T-cell (primary cell): ENCODE data around the gene CDK4. TPM values are rescaled to one million over a fixed set of nuclear protein-coding genes. Genes with fewer than 3 reads are reported as not detected.

Source experiments
- ATAC-seq, 4 experiments: fragments of 200-7000 bp in 3 of 4; fragments of 150-1000 bp in 1 of 4; cut with Tn5 transposase; replicated peaks in 1 of 4; 1 replicate in 3 of 4; 2 replicates in 1 of 4; pipeline ENCODE4 v1.10.0; 2021; ENCODE audit warnings: moderate library complexity in 3 of 4, mild to moderate bottlenecking in 2 of 4, moderate number of reproducible peaks in 1 of 4
- CTCF ChIA-PET, 2 donors: fragments of 300-600 bp; sonication (Branson Sonifier 250); formaldehyde crosslinking; loops; one replicate each; lab custom pipeline; 2022; ENCODE audit warnings: antibody characterized with exemption in 2 of 2; lab: Charles Lee
- POLR2A ChIA-PET, 2 donors: fragments of 300-600 bp; sonication (Branson Sonifier 250); formaldehyde crosslinking; loops; one replicate each; lab custom pipeline; 2022; ENCODE audit warnings: antibody characterized with exemption in 2 of 2; lab: Charles Lee
- DNase-seq, 35 experiments: peaks; one replicate each; pipeline versions ENCODE4 v3.0.0 to v3.0.0-alpha.2; 2013 to 2023
- H3K27ac ChIP-seq: one replicate; pipeline ENCODE4 v1.5.1; 2013; ENCODE audit warnings: low read length
- H3K27me3 ChIP-seq, 2 experiments: replicated peaks in 1 of 2; 1 replicate in 1 of 2; 2 replicates in 1 of 2; pipeline versions ENCODE4 v1.6.1 to v1.7.0; 2013; ENCODE audit warnings: low read length in 1 of 2, mixed read lengths in 1 of 2; ENCODE audit not compliant: control insufficient read depth in 2 of 2, insufficient read depth in 2 of 2; ENCODE audit errors: extremely low read depth in 1 of 2
- H3K36me3 ChIP-seq, 2 donors: 1 replicate in 1 of 2; 2 replicates in 1 of 2; pipeline versions ENCODE4 v1.6.1 to v1.7.0; 2013; ENCODE audit warnings: low read length in 1 of 2; ENCODE audit not compliant: control insufficient read depth in 2 of 2, insufficient read depth in 1 of 2; ENCODE audit errors: extremely low read depth in 1 of 2
- H3K4me1 ChIP-seq, 2 experiments: 1 replicate in 1 of 2; 2 replicates in 1 of 2; pipeline versions ENCODE4 v1.6.1 to v1.7.0; 2013; ENCODE audit warnings: low read length in 2 of 2, mixed read lengths in 1 of 2; ENCODE audit not compliant: insufficient read depth in 2 of 2, control insufficient read depth in 1 of 2; ENCODE audit errors: extremely low read depth in 1 of 2
- H3K4me3 ChIP-seq, 2 donors: 1 replicate in 1 of 2; 2 replicates in 1 of 2; pipeline versions ENCODE4 v1.5.1 to v1.7.0; 2013; ENCODE audit warnings: mild to moderate bottlenecking in 2 of 2, low read length in 1 of 2, moderate library complexity in 1 of 2; ENCODE audit not compliant: control insufficient read depth in 1 of 2; ENCODE audit errors: extremely low read depth in 1 of 2
- H3K9me3 ChIP-seq: 2 replicates; pipeline ENCODE4 v1.7.0; 2013
- H3K27ac Mint-ChIP-seq, 2 donors: one replicate each; pipeline ENCODE4 v1.8.0; 2020 to 2021; ENCODE audit warnings: mild to moderate bottlenecking in 2 of 2, mixed read lengths in 2 of 2
- H3K27me3 Mint-ChIP-seq, 2 donors: one replicate each; pipeline ENCODE4 v1.8.0; 2021 to 2022; ENCODE audit warnings: mixed read lengths in 2 of 2
- H3K36me3 Mint-ChIP-seq: one replicate; pipeline ENCODE4 v1.8.0; 2021; ENCODE audit warnings: mixed read lengths
- H3K4me1 Mint-ChIP-seq, 3 donors: one replicate each; pipeline ENCODE4 v1.8.0; 2020 to 2022; ENCODE audit warnings: mixed read lengths in 3 of 3, mild to moderate bottlenecking in 1 of 3
- H3K4me3 Mint-ChIP-seq, 3 donors: one replicate each; pipeline ENCODE4 v1.8.0; 2020 to 2022; ENCODE audit warnings: mild to moderate bottlenecking in 3 of 3, mixed read lengths in 3 of 3, moderate library complexity in 3 of 3
- H3K9me3 Mint-ChIP-seq, 3 donors: one replicate each; pipeline ENCODE4 v1.8.0; 2020 to 2022; ENCODE audit warnings: mixed read lengths in 3 of 3
- WGBS: methylation state at CpG from one replicate; pipeline ENCODE4 v1.1.5; 2013; ENCODE audit warnings: missing lambda C conversion rate; ENCODE audit not compliant: insufficient coverage; 5-methylcytosine and 5-hydroxymethylcytosine counted together
- total RNA-seq, 35 experiments: library from RNA in 6 of 35; stranded (reverse) in 6 of 35; fragments of 120-200 nt in 1 of 35; gene quantifications; one replicate each; pipeline versions ENCODE4 v1.2.1 to v1.2.4 and lab custom pipeline; 2013 to 2026

Gene CDK4
- total RNA-seq, 5 donors from 2014 or later (not counting 1 experiment from before 2014, with no cell fraction given): 24.1 to 53.9 (median 46.2) TPM

GRCh38 chr12:57766464-57767304, 14.6 kb upstream of the CDK4 start, which contains the start of gene CYP27B1:
CYP27B1 (minus strand) TSS chr12:57767078; CDS start chr12:57767041, 37 bp downstream.
- no peaks in the 10 kb centered on the region for H3K9me3 Mint-ChIP-seq
- POLR2A ChIA-PET: interaction anchor here in 1 of 2 donors (1.3 kb wide), 1 partner anchor 10 kb away, joined by 4 read pairs; no protein-coding TSS in a partner anchor
- H3K4me3 Mint-ChIP-seq: peak within 1 kb of the TSS; percentile 79 to 86 (median 84)
- H3K27me3 Mint-ChIP-seq: peaks cover 16 to 36% of the 10 kb centered on the region in 2 donors
- CTCF ChIA-PET: interaction anchor here (0.6 to 2.3 kb wide), 4 partner anchors 10 to 132 kb away, joined by 3 to 7 read pairs (median 3); partner anchors contain the start of gene TSFM (in 1 of the 2)
- peaks cover 28 to 39% (median 32%) of the 10 kb centered on the region in 3 donors for H3K4me1 Mint-ChIP-seq
- Histone ChIP-seq H3K4me3 (peak within 1 kb of the TSS; percentile 65 to 68), H3K27ac (no peak within 1 kb of the TSS), H3K27me3 (peaks cover 19 to 35% of the 10 kb centered on the region in 2 experiments), H3K9me3 (no peaks in the 10 kb centered on the region), H3K4me1 (peaks cover 17 to 37% of the 10 kb centered on the region in 2 experiments), H3K36me3 (peaks cover 3 to 6% of the 10 kb centered on the region in 2 donors)
- H3K36me3 Mint-ChIP-seq: peaks cover 7% of the 10 kb centered on the region
- peak in 2 of 35 experiments; percentile 14 to 25 for DNase-seq
- H3K27ac Mint-ChIP-seq: no peak within 1 kb of the TSS
- 3% methylated on average over 27 of the region's 38 CpGs for WGBS
- peak in 1 of 4 experiments; percentile 12 for ATAC-seq

GRCh38 chr12:57765698-57766463, 13.8 kb upstream of the CDK4 start:
- Histone ChIP-seq H3K4me1 (peaks cover 9 to 30% of the 10 kb centered on the region in 2 experiments), H3K27me3 (peaks cover 19 to 35% of the 10 kb centered on the region in 2 experiments), H3K9me3 (no peaks in the 10 kb centered on the region), H3K27ac (no peak overlapping the region), H3K4me3 (peak overlapping the region; percentile 65 to 68), H3K36me3 (peaks cover 5 to 6% of the 10 kb centered on the region in 2 donors)
- Mint-ChIP-seq H3K4me3 (peak overlapping the region; percentile 79 to 86 (median 84)), H3K27ac (no peak overlapping the region), H3K36me3 (peaks cover 7% of the 10 kb centered on the region), H3K4me1 (peaks cover 23 to 36% (median 25%) of the 10 kb centered on the region in 3 donors), H3K27me3 (peaks cover 16 to 36% of the 10 kb centered on the region in 2 donors), H3K9me3 (no peaks in the 10 kb centered on the region)
- ChIA-PET CTCF (interaction anchor here (0.9 to 2.3 kb wide), 2 partner anchors 9 to 17 kb away, joined by 3 to 7 read pairs; partner anchors contain the start of gene TSFM (in 1 of the 2)), POLR2A (no interaction called here)
- 3% methylated on average over 25 of the region's 40 CpGs for WGBS
- DNase-seq (no peak), ATAC-seq (peak; percentile 8 to 28 (median 14))

- CTCF ChIA-PET: interaction anchor here (0.5 to 1.2 kb wide), 4 partner anchors 10 to 167 kb away, joined by 5 to 9 read pairs (median 8); partner anchors contain the start of gene MARCHF9 (in 1 of the 2)
- Histone ChIP-seq H3K27me3 (peaks cover 19 to 35% of the 10 kb centered on the region in 2 experiments), H3K9me3 (no peaks in the 10 kb centered on the region), H3K36me3 (peaks cover 3 to 6% of the 10 kb centered on the region in 2 donors), H3K4me3 (peak overlapping the region; percentile 65 to 68), H3K4me1 (peaks cover 9 to 29% of the 10 kb centered on the region in 2 experiments), H3K27ac (no peak overlapping the region)
- peak; percentile 80 to 83 (median 82) for ATAC-seq
- no peaks in the 10 kb centered on the region for H3K9me3 Mint-ChIP-seq
- peak overlapping the region in 1 of 2 donors; percentile 15 for H3K27ac Mint-ChIP-seq
- 3% methylated on average over 50 of the region's 60 CpGs for WGBS
- peak in 16 of 35 experiments; percentile 33 to 69 (median 47) for DNase-seq
- peaks cover 7% of the 10 kb centered on the region for H3K36me3 Mint-ChIP-seq
- POLR2A ChIA-PET: no interaction called here
- H3K27me3 Mint-ChIP-seq: peaks cover 16 to 36% of the 10 kb centered on the region in 2 donors
- peak overlapping the region; percentile 79 to 86 (median 84) for H3K4me3 Mint-ChIP-seq
- H3K4me1 Mint-ChIP-seq: peaks cover 23 to 35% (median 25%) of the 10 kb centered on the region in 3 donors
These were observed 13.0 kb upstream of the CDK4 start for GRCh38 chr12:57765003-57765697.

- CTCF ChIA-PET: interaction anchor here (0.5 to 1.2 kb wide), 4 partner anchors 9 to 167 kb away, joined by 5 to 9 read pairs (median 8); partner anchors contain the start of gene MARCHF9 (in 1 of the 2)
These were observed 12.5 kb upstream of the CDK4 start for GRCh38 chr12:57764662-57765002.

GRCh38 chr12:57763881-57764661, 12.0 kb upstream of the CDK4 start:
- Mint-ChIP-seq H3K27ac (peak overlapping the region in 1 of 2 donors; percentile 19), H3K27me3 (peaks cover 16 to 36% of the 10 kb centered on the region in 2 donors), H3K4me1 (peaks cover 33 to 45% (median 36%) of the 10 kb centered on the region in 3 donors), H3K4me3 (peak overlapping the region; percentile 79 to 86 (median 84)), H3K36me3 (peaks cover 11% of the 10 kb centered on the region), H3K9me3 (no peaks in the 10 kb centered on the region)
- ATAC-seq (no peak), DNase-seq (no peak)
- H3K36me3 ChIP-seq: peaks cover 1 to 5% of the 10 kb centered on the region in 2 donors
- POLR2A ChIA-PET: no interaction called here
- no peak overlapping the region for H3K27ac ChIP-seq
- H3K4me3 ChIP-seq: peak overlapping the region in 1 of 2 donors; percentile 65
- H3K4me1 ChIP-seq: peaks cover 9 to 33% of the 10 kb centered on the region in 2 experiments
- no peaks in the 10 kb centered on the region for H3K9me3 ChIP-seq
- CTCF ChIA-PET: interaction anchor here (0.5 to 1.6 kb wide), 4 partner anchors 8 to 47 kb away, joined by 3 to 9 read pairs (median 6); partner anchors contain the start of gene MARCHF9 (in 1 of the 2)
- 89% methylated on average over 5 of the region's 6 CpGs for WGBS
- H3K27me3 ChIP-seq: peaks cover 19 to 35% of the 10 kb centered on the region in 2 experiments

More at GRCh38 chr12:57764662-57765002, 12.5 kb upstream of the CDK4 start:
- no peak for DNase-seq
- H3K27me3 Mint-ChIP-seq: peaks cover 16 to 36% of the 10 kb centered on the region in 2 donors
- no peaks in the 10 kb centered on the region for H3K9me3 Mint-ChIP-seq
- 22% methylated on average over 15 of the region's 17 CpGs for WGBS
- peaks cover 3 to 6% of the 10 kb centered on the region in 2 donors for H3K36me3 ChIP-seq
- peaks cover 19 to 35% of the 10 kb centered on the region in 2 experiments for H3K27me3 ChIP-seq
- H3K4me3 ChIP-seq: peak overlapping the region; percentile 65 to 68
- H3K36me3 Mint-ChIP-seq: peaks cover 8% of the 10 kb centered on the region
- no peaks in the 10 kb centered on the region for H3K9me3 ChIP-seq
- POLR2A ChIA-PET: no interaction called here
- H3K4me1 Mint-ChIP-seq: peaks cover 28 to 40% (median 30%) of the 10 kb centered on the region in 3 donors
- peak overlapping the region; percentile 79 to 86 (median 84) for H3K4me3 Mint-ChIP-seq
- peaks cover 9 to 29% of the 10 kb centered on the region in 2 experiments for H3K4me1 ChIP-seq
- no peak overlapping the region for H3K27ac Mint-ChIP-seq
- peak; percentile 4 to 25 (median 14) for ATAC-seq
- no peak overlapping the region for H3K27ac ChIP-seq
